Mesothelial cell of epicardium (in vitro differentiated cells): Measurements from ENCODE around the gene TSEN54. TPM values are rescaled to one million over a fixed set of nuclear protein-coding genes. Genes with fewer than 3 reads are reported as not detected.

ENCODE experiments used
- DNase-seq, 2 experiments: peaks; one replicate each; pipeline ENCODE4 v3.0.0; 2021; ENCODE audit warnings: low spot score in 2 of 2; ENCODE audit not compliant: unreplicated experiment in 2 of 2
- H3K27ac Mint-ChIP-seq: 2 replicates; pipeline ENCODE4 v1.8.0; 2021; ENCODE audit warnings: mixed read lengths
- H3K27me3 Mint-ChIP-seq: 2 replicates; pipeline ENCODE4 v1.8.0; 2021; ENCODE audit warnings: low read depth, mixed read lengths
- H3K36me3 Mint-ChIP-seq: 2 replicates; pipeline ENCODE4 v1.8.0; 2021; ENCODE audit warnings: mixed read lengths
- H3K4me1 Mint-ChIP-seq: 2 replicates; pipeline ENCODE4 v1.8.0; 2021; ENCODE audit warnings: mixed read lengths
- H3K4me3 Mint-ChIP-seq: 2 replicates; pipeline ENCODE4 v1.8.0; 2021; ENCODE audit warnings: mild to moderate bottlenecking, moderate library complexity, mixed read lengths
- H3K9me3 Mint-ChIP-seq: 2 replicates; pipeline ENCODE4 v1.8.0; 2021; ENCODE audit warnings: mixed read lengths
- CTCF ChIP-seq: fragments of 200-600 bp; sonication (generic); IDR thresholded peaks from one replicate; pipeline ENCODE4 v1.5.0; 2021; ENCODE audit warnings: antibody characterized with exemption; ENCODE audit not compliant: unreplicated experiment
- total RNA-seq: library from RNA; stranded (reverse); gene quantifications from 3 replicates; pipeline ENCODE4 v1.2.1, GENCODE V29; 2021

The TSEN54 gene
- total RNA-seq, 1 donor from 2014 or later: 31.8 TPM

- Mint-ChIP-seq H3K27me3 (no peaks in the 10 kb centered on the region), H3K36me3 (peaks cover 8% of the 10 kb centered on the region), H3K9me3 (no peaks in the 10 kb centered on the region), H3K4me1 (peaks cover 17% of the 10 kb centered on the region), H3K27ac (no peak overlapping the region), H3K4me3 (no peak overlapping the region)
- TF ChIP-seq CTCF: no peak
- no peak for DNase-seq
Observed at GRCh38 chr17:75505640-75506039, 10.7 kb upstream of the TSEN54 start.

- Mint-ChIP-seq H3K27me3 (no peaks in the 10 kb centered on the region), H3K4me1 (peaks cover 17% of the 10 kb centered on the region), H3K9me3 (no peaks in the 10 kb centered on the region), H3K4me3 (no peak overlapping the region), H3K27ac (no peak overlapping the region), H3K36me3 (peaks cover 8% of the 10 kb centered on the region)
- TF ChIP-seq CTCF: no peak
- DNase-seq: no peak
Observed at GRCh38 chr17:75506134-75506533, 10.2 kb upstream of the TSEN54 start.

GRCh38 chr17:75506888-75507287 is 9.4 kb upstream of the TSEN54 start:
- Mint-ChIP-seq H3K4me3 (no peak overlapping the region), H3K9me3 (no peaks in the 10 kb centered on the region), H3K36me3 (peaks cover 8% of the 10 kb centered on the region), H3K4me1 (peaks cover 21% of the 10 kb centered on the region), H3K27me3 (no peaks in the 10 kb centered on the region), H3K27ac (no peak overlapping the region)
- DNase-seq: no peak
- TF ChIP-seq CTCF: no peak

GRCh38 chr17:75507733-75508719 is 8.3 kb upstream of the TSEN54 start:
- H3K27ac Mint-ChIP-seq: no peak overlapping the region
- H3K4me1 Mint-ChIP-seq: peaks cover 29% of the 10 kb centered on the region
- TF ChIP-seq CTCF: no peak
- H3K36me3 Mint-ChIP-seq: peaks cover 8% of the 10 kb centered on the region
- DNase-seq: no peak
- no peak overlapping the region for H3K4me3 Mint-ChIP-seq
- no peaks in the 10 kb centered on the region for H3K9me3 Mint-ChIP-seq
- H3K27me3 Mint-ChIP-seq: no peaks in the 10 kb centered on the region

GRCh38 chr17:75508931-75509361 is 7.4 kb upstream of the TSEN54 start:
- Mint-ChIP-seq H3K9me3 (no peaks in the 10 kb centered on the region), H3K27ac (no peak overlapping the region), H3K27me3 (no peaks in the 10 kb centered on the region), H3K4me3 (no peak overlapping the region), H3K36me3 (peaks cover 8% of the 10 kb centered on the region), H3K4me1 (peaks cover 37% of the 10 kb centered on the region)
- no peak for DNase-seq
- no peak for TF ChIP-seq CTCF
